H1 (cell line): ENCODE results near the gene SLC4A1AP.

Experiments used
- CEBPB ChIP-seq: IDR thresholded peaks from 2 replicates; pipeline ENCODE4 v1.6.1; 2012; ENCODE audit warnings: low read depth, low read length
- CHD2 ChIP-seq: IDR thresholded peaks from 2 replicates; pipeline ENCODE4 v1.6.1; 2012; ENCODE audit warnings: low read length, improper control_type of control experiment
- CTCF ChIP-seq, 3 experiments: IDR thresholded peaks; 1 replicate in 2 of 3; 2 replicates in 1 of 3; pipeline versions ENCODE4 v1.5.1 to v1.6.1; 2011; ENCODE audit warnings: low read length in 3 of 3, mild to moderate bottlenecking in 3 of 3, inconsistent platforms in 2 of 3, low read depth in 1 of 3, moderate library complexity in 1 of 3; ENCODE audit not compliant: insufficient read depth in 1 of 3; ENCODE audit errors: control extremely low read depth in 1 of 3
- POLR2A ChIP-seq, 2 experiments: IDR thresholded peaks; 1 replicate in 1 of 2; 2 replicates in 1 of 2; pipeline ENCODE4 v1.6.1; 2011; ENCODE audit warnings: low read depth in 2 of 2, low read length in 2 of 2, mild to moderate bottlenecking in 2 of 2; ENCODE audit errors: control extremely low read depth in 1 of 2
- POLR2AphosphoS5 ChIP-seq: IDR thresholded peaks from 2 replicates; pipeline ENCODE4 v1.6.1; 2011; ENCODE audit warnings: low read depth, low read length
- SP1 ChIP-seq: IDR thresholded peaks from 2 replicates; pipeline ENCODE4 v1.6.1; 2011; ENCODE audit warnings: low read depth, low read length
- TCF12 ChIP-seq: IDR thresholded peaks from 2 replicates; pipeline ENCODE4 v1.6.1; 2011; ENCODE audit warnings: low read depth, mild to moderate bottlenecking, low read length
- USF2 ChIP-seq: IDR thresholded peaks from 2 replicates; pipeline ENCODE4 v1.6.1; 2011; ENCODE audit warnings: low read length, improper control_type of control experiment

GRCh38 chr2:27634291-27634690 is 29.4 kb upstream of the SLC4A1AP start:
- TF ChIP-seq CTCF (IDR thresholded peaks at IDR 0.05; ENCODE audit: control extremely low read depth in 1 of 3, insufficient read depth in 1 of 3, low read depth in 1 of 3, low read length in 3 of 3) (no peak), POLR2AphosphoS5 (no peak), SP1 (no peak), POLR2A (IDR thresholded peaks at IDR 0.05; ENCODE audit: control extremely low read depth in 1 of 2, low read depth in 2 of 2, low read length in 2 of 2) (no peak), TCF12 (no peak), USF2 (no peak), CHD2 (no peak), CEBPB (no peak)
